B cell (primary cell): ENCODE results near the gene EPN2. TPM values are rescaled to one million over a fixed set of nuclear protein-coding genes. Genes with fewer than 3 reads are reported as not detected.

Experiments used
- ATAC-seq: fragments of 200-7000 bp; cut with Tn5 transposase; one replicate; pipeline ENCODE4 v1.10.0; 2021; ENCODE audit warnings: low read depth, mild to moderate bottlenecking, moderate number of reproducible peaks, moderate library complexity
- CTCF ChIA-PET: fragments of 350-600 bp; sonication (Branson Sonifier 250); formaldehyde crosslinking; loops from one replicate; lab custom pipeline; 2021; ENCODE audit warnings: antibody characterized with exemption, inconsistent platforms; lab: Charles Lee
- POLR2A ChIA-PET: fragments of 350-600 bp; sonication (Branson Sonifier 250); formaldehyde crosslinking; loops from one replicate; lab custom pipeline; 2021; ENCODE audit warnings: antibody characterized with exemption; lab: Charles Lee
- DNase-seq: peaks from one replicate; pipeline ENCODE4 v3.0.0; 2013
- H2AFZ ChIP-seq: 2 replicates; pipeline ENCODE4 v1.6.1; 2012; ENCODE audit warnings: mild to moderate bottlenecking, low read depth, low read length; ENCODE audit not compliant: insufficient read depth, poor library complexity, severe bottlenecking
- H3K27ac ChIP-seq, 2 donors: 1 replicate in 1 of 2; 2 replicates in 1 of 2; pipeline ENCODE4 v1.5.1; 2012 to 2013; ENCODE audit warnings: low read length in 2 of 2, mild to moderate bottlenecking in 2 of 2, moderate library complexity in 1 of 2
- H3K27me3 ChIP-seq, 4 experiments: fragments of 200-600 bp in 1 of 4; sonication (generic) in 1 of 4; replicated peaks in 1 of 4; 1 replicate in 2 of 4; 2 replicates in 2 of 4; pipeline versions ENCODE4 v1.6.1 to v1.7.0; 2013 to 2016; ENCODE audit warnings: low read length in 3 of 4, mild to moderate bottlenecking in 2 of 4, mixed read lengths in 1 of 4, moderate library complexity in 1 of 4; ENCODE audit not compliant: insufficient read depth in 4 of 4, control insufficient read depth in 3 of 4; ENCODE audit errors: control extremely low read depth in 1 of 4
- H3K36me3 ChIP-seq, 2 experiments: replicated peaks in 1 of 2; 1 replicate in 1 of 2; 2 replicates in 1 of 2; pipeline versions ENCODE4 v1.6.1 to v1.7.1; 2013; ENCODE audit warnings: low read length in 1 of 2; ENCODE audit not compliant: insufficient read depth in 2 of 2, control insufficient read depth in 1 of 2; ENCODE audit errors: control extremely low read depth in 1 of 2, extremely low read depth in 1 of 2
- H3K4me1 ChIP-seq, 2 donors: fragments of 200-600 bp in 1 of 2; sonication (generic) in 1 of 2; 1 replicate in 1 of 2; 2 replicates in 1 of 2; pipeline versions ENCODE4 v1.5.1 to v1.6.1; 2013 to 2017; ENCODE audit warnings: low read length in 2 of 2; ENCODE audit not compliant: control insufficient read depth in 2 of 2, insufficient read depth in 2 of 2
- H3K4me2 ChIP-seq: replicated peaks from 2 replicates; pipeline ENCODE3; 2012; ENCODE audit warnings: mild to moderate bottlenecking, low read depth, low read length; ENCODE audit not compliant: poor library complexity, severe bottlenecking
- H3K4me3 ChIP-seq, 5 experiments: fragments of 200-600 bp in 1 of 5; sonication (generic) in 1 of 5; 1 replicate in 3 of 5; 2 replicates in 2 of 5; pipeline versions ENCODE4 v1.5.1 to v1.7.0; 2011 to 2016; ENCODE audit warnings: low read length in 4 of 5, mild to moderate bottlenecking in 4 of 5, low read depth in 2 of 5, control low read depth in 1 of 5, moderate library complexity in 1 of 5; ENCODE audit not compliant: insufficient read depth in 1 of 5; ENCODE audit errors: control extremely low read depth in 1 of 5, extremely low read depth in 1 of 5
- H3K79me2 ChIP-seq: fragments of 200-600 bp; sonication (generic); one replicate; pipeline ENCODE4 v1.6.0; 2016; ENCODE audit warnings: low read length; ENCODE audit not compliant: control insufficient read depth, insufficient read depth
- H3K9ac ChIP-seq: fragments of 200-600 bp; sonication (generic); 2 replicates; pipeline ENCODE4 v1.6.1; 2017; ENCODE audit warnings: mild to moderate bottlenecking, low read length, moderate library complexity
- H3K9me3 ChIP-seq, 3 donors: one replicate each; pipeline versions ENCODE4 v1.6.1 to v1.7.1; 2013; ENCODE audit warnings: low read length in 2 of 3; ENCODE audit not compliant: control insufficient read depth in 2 of 3, insufficient read depth in 1 of 3; ENCODE audit errors: control extremely low read depth in 1 of 3
- H4K20me1 ChIP-seq: 2 replicates; pipeline ENCODE4 v1.6.0; 2012; ENCODE audit warnings: mild to moderate bottlenecking, low read length; ENCODE audit not compliant: insufficient read depth, control insufficient read depth, poor library complexity, severe bottlenecking
- H3K27ac Mint-ChIP-seq: one replicate; pipeline ENCODE4 v1.8.0; 2021; ENCODE audit warnings: mixed read lengths
- H3K27me3 Mint-ChIP-seq: one replicate; pipeline ENCODE4 v1.8.0; 2021; ENCODE audit warnings: mixed read lengths
- H3K4me1 Mint-ChIP-seq: one replicate; pipeline ENCODE4 v1.8.0; 2021; ENCODE audit warnings: mixed read lengths
- H3K4me3 Mint-ChIP-seq: one replicate; pipeline ENCODE4 v1.8.0; 2021; ENCODE audit warnings: mixed read lengths
- H3K9me3 Mint-ChIP-seq: one replicate; pipeline ENCODE4 v1.8.0; 2022; ENCODE audit warnings: mixed read lengths; ENCODE audit not compliant: insufficient read depth
- CTCF ChIP-seq: fragments of 200-600 bp; IDR thresholded peaks from one replicate; pipeline ENCODE4 v1.8.0; 2022; ENCODE audit warnings: antibody characterized with exemption, mild to moderate bottlenecking
- EZH2 ChIP-seq: IDR thresholded peaks from 2 replicates; pipeline ENCODE4 v1.6.1; 2012; ENCODE audit warnings: borderline replicate concordance, low read depth, mild to moderate bottlenecking, moderate library complexity, low read length; ENCODE audit not compliant: insufficient read depth, poor library complexity, severe bottlenecking
- WGBS: methylation state at CpG from one replicate; pipeline ENCODE4 v1.1.5; 2013; ENCODE audit warnings: missing lambda C conversion rate; ENCODE audit not compliant: insufficient coverage; 5-methylcytosine and 5-hydroxymethylcytosine counted together
- intact Hi-C: fragments of 100-400 bp; cut with micrococcal nuclease; formaldehyde crosslinking; loops from one replicate; pipeline ENCODE4 v1.10.0; 2022
- polyA plus RNA-seq: library from polyadenylated mRNA; depleted of rRNA; stranded (reverse); fragments of >200 nt; gene quantifications from 2 replicates; pipeline ENCODE4 v1.2.3, GENCODE V29; 2012
- total RNA-seq, 2 donors: library from RNA; stranded (reverse); fragments of 120-200 nt in 1 of 2; gene quantifications; 1 replicate in 1 of 2; 2 replicates in 1 of 2; pipeline versions ENCODE4 v1.2.3 to v1.2.4, GENCODE V29; 2013 to 2022

EPN2 gene
- total and polyA plus RNA-seq, 2 donors (not counting 1 experiment from before 2014, with no cell fraction given) = 15.7 to 35.6 TPM

GRCh38 chr17:19310151-19310550 is 73.0 kb downstream of the EPN2 start:
- Histone ChIP-seq H3K79me2 (peaks cover 10% of the 10 kb centered on the region), H4K20me1 (peaks cover 13% of the 10 kb centered on the region), H3K4me1 (peaks cover 34 to 37% of the 10 kb centered on the region in 2 donors), H3K27me3 (peaks cover 0 to 31% (median 3%) of the 10 kb centered on the region in 4 experiments), H3K4me2 (no peak overlapping the region), H3K9ac (no peak overlapping the region), H2AFZ (no peak overlapping the region), H3K4me3 (no peak overlapping the region), H3K9me3 (no peaks in the 10 kb centered on the region), H3K36me3 (peaks cover 0 to 10% of the 10 kb centered on the region in 2 experiments), H3K27ac (no peak overlapping the region)
- Mint-ChIP-seq H3K4me1 (peaks cover 36% of the 10 kb centered on the region), H3K27me3 (no peaks in the 10 kb centered on the region), H3K4me3 (no peak overlapping the region), H3K9me3 (no peaks in the 10 kb centered on the region), H3K27ac (no peak overlapping the region)
- ChIA-PET POLR2A (no interaction called here), CTCF (interaction anchor here (6.1 kb wide), 1 partner anchor 28 kb away, joined by 37 read pairs; no protein-coding TSS in a partner anchor)
- TF ChIP-seq CTCF (no peak), EZH2 (no peak)
- intact Hi-C loops = no loop called here
- ATAC-seq = no peak
- DNase-seq = no peak
- WGBS = 69% methylated on average over 2 of the region's 4 CpGs

DNA sequence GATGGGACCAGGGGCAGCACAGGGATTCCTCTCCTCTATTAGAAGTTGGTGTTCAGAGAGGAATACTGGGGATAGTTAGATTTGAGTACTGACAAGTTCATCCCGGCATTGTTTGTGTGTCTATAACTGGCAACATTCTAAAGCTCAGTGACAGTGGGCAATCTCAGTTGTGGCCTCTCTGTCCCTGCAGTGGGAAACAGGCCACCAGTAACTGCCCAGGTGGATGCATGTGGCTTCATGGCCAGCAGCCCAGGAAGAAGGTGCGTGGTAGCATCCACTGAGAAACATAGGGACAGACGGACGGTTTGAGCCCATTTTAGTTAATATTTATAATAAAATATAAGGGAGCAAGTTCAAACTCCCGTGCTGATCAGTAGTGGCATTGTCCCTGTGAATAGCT is 73.8 kb downstream of the EPN2 start:
- intact Hi-C loops = no loop called here
- no peak overlapping the region for H3K9ac ChIP-seq
- ATAC-seq (no peak), DNase-seq (no peak)
- no peak overlapping the region for H2AFZ ChIP-seq
- no CpG with 5 or more reads among the region's 5 CpGs for WGBS
- H3K27ac ChIP-seq = no peak overlapping the region
- peaks cover 4% of the 10 kb centered on the region for H4K20me1 ChIP-seq
- ChIA-PET POLR2A (no interaction called here), CTCF (interaction anchor here (1.3 to 1.5 kb wide), 2 partner anchors 11 to 27 kb away, joined by 3 to 7 read pairs; no protein-coding TSS in a partner anchor)
- H3K36me3 ChIP-seq = peaks cover 0 to 10% of the 10 kb centered on the region in 2 experiments
- peaks cover 10% of the 10 kb centered on the region for H3K79me2 ChIP-seq
- TF ChIP-seq EZH2 = no peak
- TF ChIP-seq CTCF = no peak
- H3K27ac Mint-ChIP-seq = no peak overlapping the region
- no peaks in the 10 kb centered on the region for H3K27me3 Mint-ChIP-seq
- no peak overlapping the region for H3K4me3 Mint-ChIP-seq
- H3K4me3 ChIP-seq = no peak overlapping the region
- peaks cover 0 to 31% (median 3%) of the 10 kb centered on the region in 4 experiments for H3K27me3 ChIP-seq
- no peak overlapping the region for H3K4me2 ChIP-seq
- H3K9me3 Mint-ChIP-seq = no peaks in the 10 kb centered on the region
- no peaks in the 10 kb centered on the region for H3K9me3 ChIP-seq
- H3K4me1 ChIP-seq = peaks cover 26 to 28% of the 10 kb centered on the region in 2 donors
- peaks cover 28% of the 10 kb centered on the region for H3K4me1 Mint-ChIP-seq
